Astrocyte (in vitro differentiated cells and primary cell): Measurements from ENCODE around the gene STXBP5.

Source experiments
- EZH2 ChIP-seq: IDR thresholded peaks from 2 replicates; pipeline ENCODE4 v1.6.1; 2012; ENCODE audit warnings: mild to moderate bottlenecking, low read length, inconsistent platforms; ENCODE audit not compliant: insufficient read depth
- TF ChIP-seq, protein P1 (sequence below): IDR thresholded peaks from 2 replicates; pipeline ENCODE4 v1.5.1; 2011; ENCODE audit warnings: low read depth, mild to moderate bottlenecking, inconsistent platforms, low read length, moderate library complexity; ENCODE audit not compliant: insufficient read depth

DNA sequence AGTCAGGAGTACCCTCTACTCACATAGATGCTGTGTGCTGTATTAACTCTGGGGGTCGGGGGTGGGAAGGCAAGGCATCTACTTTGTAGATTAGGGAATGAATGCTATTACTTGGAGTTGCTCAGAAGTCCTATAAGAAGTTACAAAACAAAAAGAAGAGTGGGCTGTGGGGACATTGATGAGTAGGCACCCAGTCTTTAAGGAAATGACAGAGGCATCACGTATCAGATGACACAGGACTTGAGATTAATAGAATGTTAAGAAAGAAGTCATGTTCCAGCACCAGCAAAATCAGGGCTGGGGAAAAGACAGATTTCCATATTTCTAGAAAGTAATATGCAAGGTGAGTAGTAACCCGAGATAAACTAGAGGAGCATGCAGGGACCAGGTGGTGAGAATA is 19.0 kb upstream of the STXBP5 start:
- TF ChIP-seq, protein P1, sequence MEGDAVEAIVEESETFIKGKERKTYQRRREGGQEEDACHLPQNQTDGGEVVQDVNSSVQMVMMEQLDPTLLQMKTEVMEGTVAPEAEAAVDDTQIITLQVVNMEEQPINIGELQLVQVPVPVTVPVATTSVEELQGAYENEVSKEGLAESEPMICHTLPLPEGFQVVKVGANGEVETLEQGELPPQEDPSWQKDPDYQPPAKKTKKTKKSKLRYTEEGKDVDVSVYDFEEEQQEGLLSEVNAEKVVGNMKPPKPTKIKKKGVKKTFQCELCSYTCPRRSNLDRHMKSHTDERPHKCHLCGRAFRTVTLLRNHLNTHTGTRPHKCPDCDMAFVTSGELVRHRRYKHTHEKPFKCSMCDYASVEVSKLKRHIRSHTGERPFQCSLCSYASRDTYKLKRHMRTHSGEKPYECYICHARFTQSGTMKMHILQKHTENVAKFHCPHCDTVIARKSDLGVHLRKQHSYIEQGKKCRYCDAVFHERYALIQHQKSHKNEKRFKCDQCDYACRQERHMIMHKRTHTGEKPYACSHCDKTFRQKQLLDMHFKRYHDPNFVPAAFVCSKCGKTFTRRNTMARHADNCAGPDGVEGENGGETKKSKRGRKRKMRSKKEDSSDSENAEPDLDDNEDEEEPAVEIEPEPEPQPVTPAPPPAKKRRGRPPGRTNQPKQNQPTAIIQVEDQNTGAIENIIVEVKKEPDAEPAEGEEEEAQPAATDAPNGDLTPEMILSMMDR: no peak
- TF ChIP-seq EZH2: no peak
